ENCODE measurements around the gene CCR2.

GRCh38 chr3:46405301-46406019 is 51.5 kb downstream of the CCR2 start:
- TF ChIP-seq CTCF (IDR thresholded peaks at IDR 0.05; ENCODE audit: low read depth, low read length) = no peak
- TF ChIP-seq EZH2phosphoT487 (IDR thresholded peaks at IDR 0.05; ENCODE audit: low read depth) = no peak

Data from OCI-LY3 (cell line).